Smooth muscle cell (in vitro differentiated cells): ENCODE data around the gene ZNF622. TPM values are rescaled to one million over a fixed set of nuclear protein-coding genes. Genes with fewer than 3 reads are reported as not detected.

Experiments
- DNase-seq: peaks from one replicate; lab custom pipeline; 2025; ENCODE audit not compliant: unreplicated experiment; lab: John Stamatoyannopoulos, UW
- H2AFZ ChIP-seq: fragments of 200-600 bp; sonication (generic); 2 replicates; pipeline ENCODE4 v1.6.0; 2016; ENCODE audit warnings: antibody characterized with exemption, low read depth, mild to moderate bottlenecking
- H3F3A ChIP-seq: fragments of 200-600 bp; sonication (generic); 2 replicates; pipeline ENCODE4 v1.6.0; 2017; ENCODE audit warnings: antibody characterized with exemption, low read depth
- H3K27ac ChIP-seq: fragments of 200-600 bp; sonication (generic); 2 replicates; pipeline ENCODE4 v1.5.1; 2016; ENCODE audit warnings: low read depth, mild to moderate bottlenecking
- H3K27me3 ChIP-seq: fragments of 200-600 bp; sonication (generic); 2 replicates; pipeline ENCODE4 v1.6.1; 2016; ENCODE audit warnings: low read depth, mild to moderate bottlenecking
- H3K36me3 ChIP-seq: fragments of 200-600 bp; sonication (generic); 2 replicates; pipeline ENCODE4 v1.5.1; 2016; ENCODE audit warnings: low read depth
- H3K4me1 ChIP-seq: fragments of 200-600 bp; sonication (generic); 2 replicates; pipeline ENCODE4 v1.5.1; 2016; ENCODE audit warnings: low read depth
- H3K4me2 ChIP-seq: fragments of 200-600 bp; sonication (generic); 2 replicates; pipeline ENCODE4 v1.6.0; 2016; ENCODE audit warnings: mild to moderate bottlenecking
- H3K4me3 ChIP-seq: fragments of 200-600 bp; sonication (generic); 2 replicates; pipeline ENCODE4 v1.5.1; 2016; ENCODE audit warnings: mild to moderate bottlenecking
- H3K79me2 ChIP-seq: fragments of 200-600 bp; sonication (generic); 2 replicates; pipeline ENCODE4 v1.6.0; 2016; ENCODE audit warnings: low read depth, mild to moderate bottlenecking
- H3K9ac ChIP-seq: fragments of 200-600 bp; sonication (generic); 2 replicates; pipeline ENCODE4 v1.6.0; 2016; ENCODE audit warnings: low read depth
- H3K9me3 ChIP-seq: fragments of 200-600 bp; sonication (generic); replicated peaks from 2 replicates; pipeline ENCODE4 v1.5.1; 2016; ENCODE audit warnings: low read depth
- H4K20me1 ChIP-seq: fragments of 200-600 bp; sonication (generic); 2 replicates; pipeline ENCODE4 v1.6.0; 2016; ENCODE audit warnings: low read depth
- CTCF ChIP-seq: fragments of 200-600 bp; sonication (generic); IDR thresholded peaks from 2 replicates; pipeline ENCODE4 v1.5.1; 2017; ENCODE audit warnings: borderline replicate concordance, mild to moderate bottlenecking, antibody characterized with exemption; ENCODE audit not compliant: insufficient read depth, poor library complexity, severe bottlenecking
- WGBS: methylation state at CpG from one replicate; pipeline ENCODE4 v1.1.7; 2016; ENCODE audit warnings: low lambda C conversion rate; 5-methylcytosine and 5-hydroxymethylcytosine counted together
- polyA plus RNA-seq: library from polyadenylated mRNA; unstranded; fragments of >200 nt; fragmentation: Nextera tagmentation; extraction: Ambion mirVana; gene quantifications from 2 replicates; pipeline ENCODE4 v1.2.1, GENCODE V29; 2016
- total RNA-seq: library from RNA; depleted of rRNA; stranded (reverse); fragments of >200 nt; gene quantifications from 2 replicates; pipeline ENCODE4 v1.2.3, GENCODE V29; 2014

Gene ZNF622
- total and polyA plus RNA-seq, 2 experiments from 2014 or later = 38.0 to 68.0 TPM

DNA sequence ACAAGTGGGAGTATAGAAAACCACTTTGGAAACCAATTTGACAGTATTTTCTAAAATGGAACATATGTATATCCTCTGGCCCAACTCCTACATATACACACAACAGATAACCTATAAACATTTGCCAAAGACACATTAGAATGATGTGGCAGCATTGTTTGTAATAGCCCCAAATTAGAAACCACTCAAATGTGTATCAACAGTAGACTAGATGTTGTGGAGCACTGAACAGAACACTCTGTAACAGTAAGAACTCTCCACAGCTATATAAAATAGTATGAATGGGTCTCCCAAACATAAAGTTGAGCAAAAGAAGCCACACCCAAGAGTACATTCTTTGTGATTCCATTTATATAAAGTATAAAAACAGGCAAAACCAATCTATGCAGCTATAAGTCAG, 6.1 kb downstream of the ZNF622 start:
- Histone ChIP-seq H3K27ac (no peak overlapping the region), H3K36me3 (peaks cover 6% of the 10 kb centered on the region), H3K79me2 (peaks cover 55% of the 10 kb centered on the region), H3K9me3 (no peaks in the 10 kb centered on the region), H3F3A (peaks cover 9% of the 10 kb centered on the region), H3K4me3 (no peak overlapping the region), H4K20me1 (peaks cover 98% of the 10 kb centered on the region), H3K4me2 (no peak overlapping the region), H2AFZ (no peak overlapping the region), H3K9ac (no peak overlapping the region), H3K27me3 (no peaks in the 10 kb centered on the region), H3K4me1 (peaks cover 8% of the 10 kb centered on the region)
- TF ChIP-seq CTCF = no peak
- no peak for DNase-seq

DNA sequence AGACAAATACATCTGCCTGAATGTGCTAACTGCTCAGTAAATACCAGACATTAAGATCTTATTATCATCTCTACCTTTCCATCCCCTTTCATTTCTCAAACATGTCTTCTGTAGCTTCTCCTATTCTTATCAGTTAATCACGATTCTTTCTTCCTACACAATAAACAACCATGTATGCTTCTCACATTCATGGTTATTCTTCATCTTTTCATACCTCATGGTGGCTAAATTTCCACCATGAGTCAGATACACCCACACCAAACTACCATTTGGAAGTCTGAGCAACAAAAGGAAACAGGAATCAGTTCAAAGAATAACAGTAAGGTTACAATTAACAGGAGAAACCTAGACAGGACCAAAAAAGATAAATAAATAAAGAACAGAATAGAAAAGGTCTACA, 7.7 kb downstream of the ZNF622 start:
- Histone ChIP-seq H3K4me1 (no peaks in the 10 kb centered on the region), H3K27me3 (no peaks in the 10 kb centered on the region), H3K27ac (peak overlapping the region; percentile 37), H2AFZ (no peak overlapping the region), H3K4me2 (no peak overlapping the region), H3K79me2 (peaks cover 40% of the 10 kb centered on the region), H3K36me3 (peaks cover 8% of the 10 kb centered on the region), H3K4me3 (no peak overlapping the region), H3F3A (peaks cover 6% of the 10 kb centered on the region), H4K20me1 (peaks cover 96% of the 10 kb centered on the region), H3K9me3 (no peaks in the 10 kb centered on the region), H3K9ac (no peak overlapping the region)
- no peak for TF ChIP-seq CTCF
- no peak for DNase-seq
- WGBS = 50% methylated on average over 1 of the region's 1 CpG

DNA sequence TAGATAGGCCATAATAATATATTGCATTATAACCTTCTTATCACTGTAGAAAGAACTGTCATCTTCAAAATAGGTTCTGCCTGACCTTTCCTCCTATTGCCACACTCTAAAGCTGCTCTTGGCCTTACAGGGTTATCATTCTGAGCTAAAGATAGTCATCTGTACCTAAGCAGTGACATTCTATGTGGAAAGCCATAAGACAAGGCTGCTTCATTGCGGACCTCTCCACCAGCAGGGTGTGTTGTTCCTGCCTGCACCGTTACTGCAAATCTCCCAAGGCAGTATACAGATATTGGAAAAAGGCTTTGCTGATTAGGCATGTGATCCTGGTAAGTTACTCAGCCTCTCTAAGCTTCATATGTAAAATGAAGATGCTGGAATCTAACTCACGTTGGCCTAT, 8.1 kb downstream of the ZNF622 start:
- Histone ChIP-seq H3K36me3 (peaks cover 11% of the 10 kb centered on the region), H2AFZ (no peak overlapping the region), H3K27ac (peak overlapping the region; percentile 37), H3K27me3 (no peaks in the 10 kb centered on the region), H3K4me1 (no peaks in the 10 kb centered on the region), H3K79me2 (peaks cover 38% of the 10 kb centered on the region), H3K4me2 (no peak overlapping the region), H3K9ac (no peak overlapping the region), H3K9me3 (no peaks in the 10 kb centered on the region), H4K20me1 (peaks cover 95% of the 10 kb centered on the region), H3F3A (peaks cover 3% of the 10 kb centered on the region), H3K4me3 (no peak overlapping the region)
- no peak for DNase-seq
- no peak for TF ChIP-seq CTCF
- 70% methylated on average over 3 of the region's 3 CpGs for whole genome bisulfite sequencing

GRCh38 chr5:16456103-16456832, 9.3 kb downstream of the ZNF622 start:
- peaks cover 16% of the 10 kb centered on the region for H3K36me3 ChIP-seq
- DNase-seq = no peak
- peak overlapping the region; percentile 46 for H3K27ac ChIP-seq
- WGBS = 51% methylated on average over 4 of the region's 4 CpGs
- H3K9ac ChIP-seq = no peak overlapping the region
- H4K20me1 ChIP-seq = peaks cover 84% of the 10 kb centered on the region
- peaks cover 38% of the 10 kb centered on the region for H3K79me2 ChIP-seq
- H3K4me2 ChIP-seq = no peak overlapping the region
- H2AFZ ChIP-seq = no peak overlapping the region
- peaks cover 3% of the 10 kb centered on the region for H3F3A ChIP-seq
- no peaks in the 10 kb centered on the region for H3K9me3 ChIP-seq
- H3K4me1 ChIP-seq = no peaks in the 10 kb centered on the region
- TF ChIP-seq CTCF = peak; percentile 84
- H3K4me3 ChIP-seq = no peak overlapping the region
- no peaks in the 10 kb centered on the region for H3K27me3 ChIP-seq
